ENCODE measurements around the gene PRM3.

The PRM3 gene

GRCh38 chr16:11280616-11281522, 7.4 kb upstream of the PRM3 start, which contains the start of gene PRM1:
TSS of gene PRM1 (minus strand) at chr16:11281330. CDS start at chr16:11281238, 92 bp downstream.
- TF ChIP-seq CTCF (IDR thresholded peaks at IDR 0.05) = no peak
- Histone ChIP-seq H3K27ac (no peak within 1 kb of the TSS), H3K9me3 (no peaks in the 10 kb centered on the region), H3K4me1 (no peaks in the 10 kb centered on the region), H3K27me3 (peaks cover 0 to 4% of the 10 kb centered on the region in 2 donors), H3K36me3 (no peaks in the 10 kb centered on the region), H3K4me3 (no peak within 1 kb of the TSS)
- DNase-seq = no peak
- intact Hi-C loops (cut with DNase I; ENCODE audit: low total_unique reads) = no loop called here

DNA sequence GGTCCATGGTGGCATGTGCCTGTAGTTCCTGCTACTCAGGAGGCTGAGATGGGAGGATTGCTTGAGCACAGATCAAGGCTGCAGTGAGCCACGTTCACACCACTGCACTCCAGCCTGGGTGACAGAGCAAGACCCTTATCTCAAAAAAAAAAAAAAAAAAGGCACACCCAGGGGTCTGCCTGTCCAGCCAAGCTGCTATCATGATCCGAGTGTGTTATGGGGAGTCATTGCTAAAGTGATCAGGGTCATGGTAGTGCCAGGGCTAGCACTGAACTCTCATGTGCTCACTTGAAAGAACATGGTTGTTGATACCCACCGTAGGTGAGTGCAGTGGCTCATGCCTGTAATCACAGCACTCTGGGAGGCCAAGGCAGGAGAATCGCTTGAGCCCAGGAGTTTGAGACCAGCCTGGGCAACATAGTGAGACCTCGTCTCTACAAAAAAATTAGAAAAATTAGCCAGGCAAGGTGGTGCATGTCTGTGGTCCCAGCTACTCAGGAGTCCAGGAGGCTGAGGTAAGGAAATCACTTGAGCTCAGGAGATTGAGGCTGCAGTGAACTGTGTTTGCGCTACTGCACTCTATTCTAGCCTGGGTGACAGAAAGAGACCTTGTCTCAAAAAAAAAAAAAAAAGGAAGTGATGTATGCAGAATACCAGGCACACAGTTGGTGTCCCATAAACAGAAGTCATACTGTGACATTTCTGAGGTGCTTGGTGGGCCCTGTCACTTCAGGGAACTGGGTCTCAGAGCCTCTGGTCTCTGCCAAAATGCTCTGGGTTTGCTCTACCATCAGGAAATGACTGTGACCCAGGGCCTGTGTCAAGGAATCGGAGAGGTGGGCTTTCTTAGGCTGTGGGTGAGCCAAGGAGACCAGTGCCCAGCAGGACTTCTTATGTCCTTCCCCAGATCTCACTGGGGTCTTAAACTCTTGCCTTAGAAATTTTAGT, 5.5 kb upstream of the PRM3 start:
- intact Hi-C loops (cut with DNase I; ENCODE audit: low total_unique reads) = no loop called here
- no peak for TF ChIP-seq CTCF (IDR thresholded peaks at IDR 0.05)

GRCh38 chr16:11277607-11278337, 4.3 kb upstream of the PRM3 start:
- no peak for DNase-seq
- no peak overlapping the region for H3K27ac ChIP-seq
- H3K27me3 ChIP-seq = peaks cover 0 to 4% of the 10 kb centered on the region in 2 donors
- H3K4me1 ChIP-seq = no peaks in the 10 kb centered on the region
- TF ChIP-seq CTCF (IDR thresholded peaks at IDR 0.05) = no peak
- no peaks in the 10 kb centered on the region for H3K36me3 ChIP-seq
- H3K9me3 ChIP-seq = no peaks in the 10 kb centered on the region
- intact Hi-C loops (cut with DNase I; ENCODE audit: low total_unique reads) = no loop called here
- H3K4me3 ChIP-seq = no peak overlapping the region

More for the DNA sequence above, 5.5 kb upstream of the PRM3 start:
- Histone ChIP-seq H3K27ac (no peak overlapping the region), H3K4me3 (no peak overlapping the region), H3K36me3 (no peaks in the 10 kb centered on the region), H3K27me3 (peaks cover 0 to 4% of the 10 kb centered on the region in 2 donors), H3K9me3 (no peaks in the 10 kb centered on the region), H3K4me1 (no peaks in the 10 kb centered on the region)
- no peak for DNase-seq

- DNase-seq = no peak
- H3K4me1 ChIP-seq = no peaks in the 10 kb centered on the region
- H3K27me3 ChIP-seq = peaks cover 0 to 4% of the 10 kb centered on the region in 2 donors
- no peak for TF ChIP-seq CTCF (IDR thresholded peaks at IDR 0.05)
- H3K36me3 ChIP-seq = no peaks in the 10 kb centered on the region
- no peaks in the 10 kb centered on the region for H3K9me3 ChIP-seq
- intact Hi-C loops (cut with DNase I; ENCODE audit: low total_unique reads) = no loop called here
- H3K4me3 ChIP-seq = no peak overlapping the region
- no peak overlapping the region for H3K27ac ChIP-seq
Observed at GRCh38 chr16:11276896-11277593, 3.6 kb upstream of the PRM3 start.
